MM.1S (cell line): Measurements from ENCODE around the gene TMC3.

Source experiments
- DNase-seq: peaks from one replicate; pipeline ENCODE4 v3.0.0-alpha.2; 2015
- H2AFZ ChIP-seq: fragments of 300-600 bp; sonication (generic); 2 replicates; pipeline ENCODE4 v1.6.0; 2016; ENCODE audit warnings: antibody characterized with exemption, low read length
- H3F3A ChIP-seq: fragments of 300-600 bp; sonication (generic); 2 replicates; pipeline ENCODE4 v1.6.1; 2016; ENCODE audit warnings: mild to moderate bottlenecking, antibody characterized with exemption, low read length, moderate library complexity, mixed read lengths; ENCODE audit not compliant: insufficient read depth
- H3K27ac ChIP-seq: fragments of 300-600 bp; sonication (generic); 2 replicates; pipeline ENCODE4 v1.5.1; 2016; ENCODE audit warnings: mild to moderate bottlenecking, low read length
- H3K27me3 ChIP-seq: fragments of 300-600 bp; sonication (generic); replicated peaks from 2 replicates; pipeline ENCODE4 v1.6.0; 2016; ENCODE audit warnings: low read length; ENCODE audit not compliant: insufficient read depth
- H3K36me3 ChIP-seq: fragments of 300-600 bp; sonication (generic); replicated peaks from 2 replicates; pipeline ENCODE4 v1.6.1; 2016; ENCODE audit warnings: mild to moderate bottlenecking, low read length, mixed read lengths; ENCODE audit not compliant: insufficient read depth
- H3K4me1 ChIP-seq: fragments of 300-600 bp; sonication (generic); 2 replicates; pipeline ENCODE4 v1.6.1; 2016; ENCODE audit warnings: low read length, mixed read lengths
- H3K4me2 ChIP-seq: fragments of 300-600 bp; sonication (generic); 2 replicates; pipeline ENCODE4 v1.6.0; 2016; ENCODE audit warnings: low read depth, low read length
- H3K4me3 ChIP-seq: fragments of 300-600 bp; sonication (generic); 2 replicates; pipeline ENCODE4 v1.5.1; 2016; ENCODE audit warnings: low read length, mixed read lengths
- H3K79me2 ChIP-seq: fragments of 300-600 bp; sonication (generic); 2 replicates; pipeline ENCODE4 v1.6.1; 2016; ENCODE audit warnings: mixed run types, low read length, mixed read lengths
- H3K9ac ChIP-seq: fragments of 300-600 bp; sonication (generic); 2 replicates; pipeline ENCODE4 v1.6.1; 2016; ENCODE audit warnings: low read length, mixed read lengths
- H3K9me2 ChIP-seq: fragments of 300-600 bp; sonication (generic); replicated peaks from 2 replicates; pipeline ENCODE4 v1.6.1; 2016; ENCODE audit warnings: mild to moderate bottlenecking, low read length, mixed read lengths; ENCODE audit not compliant: insufficient read depth
- H3K9me3 ChIP-seq: fragments of 300-600 bp; sonication (generic); replicated peaks from 2 replicates; pipeline ENCODE4 v1.6.1; 2016; ENCODE audit warnings: mild to moderate bottlenecking, low read length, mixed read lengths; ENCODE audit not compliant: insufficient read depth
- H4K20me1 ChIP-seq: fragments of 300-600 bp; sonication (generic); 2 replicates; pipeline ENCODE4 v1.6.1; 2016; ENCODE audit warnings: mild to moderate bottlenecking, low read length, moderate library complexity, mixed read lengths; ENCODE audit not compliant: insufficient read depth
- CTCF ChIP-seq: fragments of 300-600 bp; sonication (generic); IDR thresholded peaks from 2 replicates; pipeline ENCODE4 v1.5.1; 2016; ENCODE audit warnings: antibody characterized with exemption, low read length, mixed read lengths
- EZH2 ChIP-seq: fragments of 300-600 bp; sonication (generic); optimal IDR thresholded peaks from 2 replicates; pipeline ENCODE3; 2017; ENCODE audit warnings: low read depth, mild to moderate bottlenecking, antibody characterized with exemption, low read length, mixed read lengths
- EZH2phosphoT487 ChIP-seq: fragments of 300-600 bp; sonication (generic); IDR thresholded peaks from 2 replicates; pipeline ENCODE4 v1.6.1; 2018; ENCODE audit warnings: antibody characterized with exemption, low read length

TMC3 gene

GRCh38 chr15:81304226-81304625 is 69.8 kb downstream of the TMC3 start:
- no peak overlapping the region for H3K4me3 ChIP-seq
- no peaks in the 10 kb centered on the region for H3K9me2 ChIP-seq
- H3K9me3 ChIP-seq, result no peaks in the 10 kb centered on the region
- no peaks in the 10 kb centered on the region for H3K27me3 ChIP-seq
- no peak for DNase-seq
- peaks cover 63% of the 10 kb centered on the region for H3F3A ChIP-seq
- TF ChIP-seq EZH2phosphoT487 (no peak), CTCF (no peak)
- peaks cover 2% of the 10 kb centered on the region for H3K36me3 ChIP-seq
- H4K20me1 ChIP-seq, result no peaks in the 10 kb centered on the region
- peaks cover 78% of the 10 kb centered on the region for H3K79me2 ChIP-seq
- no peak overlapping the region for H2AFZ ChIP-seq
- no peak overlapping the region for H3K9ac ChIP-seq
- peaks cover 49% of the 10 kb centered on the region for H3K4me1 ChIP-seq
- H3K27ac ChIP-seq, result peak overlapping the region; percentile 89; the same call in 1 of the 2 replicates
- H3K4me2 ChIP-seq, result peak overlapping the region; percentile 1; the same call in 1 of the 2 replicates

- TF ChIP-seq EZH2phosphoT487 (no peak), EZH2 (no peak), CTCF (no peak)
- Histone ChIP-seq H3K9me2 (no peaks in the 10 kb centered on the region), H3K9me3 (no peaks in the 10 kb centered on the region), H4K20me1 (no peaks in the 10 kb centered on the region), H3F3A (peaks cover 63% of the 10 kb centered on the region), H3K4me2 (peak overlapping the region; percentile 84; the same call in 1 of the 2 replicates), H3K4me3 (no peak overlapping the region), H3K9ac (peak overlapping the region; percentile 37; the same call in 1 of the 2 replicates), H3K27ac (peak overlapping the region; percentile 89; the same call in 1 of the 2 replicates), H3K36me3 (peaks cover 2% of the 10 kb centered on the region), H3K27me3 (no peaks in the 10 kb centered on the region), H3K4me1 (peaks cover 49% of the 10 kb centered on the region), H3K79me2 (peaks cover 85% of the 10 kb centered on the region), H2AFZ (no peak overlapping the region)
- no peak for DNase-seq
Measured at GRCh38 chr15:81303244-81304225, 70.5 kb downstream of the TMC3 start.

DNA sequence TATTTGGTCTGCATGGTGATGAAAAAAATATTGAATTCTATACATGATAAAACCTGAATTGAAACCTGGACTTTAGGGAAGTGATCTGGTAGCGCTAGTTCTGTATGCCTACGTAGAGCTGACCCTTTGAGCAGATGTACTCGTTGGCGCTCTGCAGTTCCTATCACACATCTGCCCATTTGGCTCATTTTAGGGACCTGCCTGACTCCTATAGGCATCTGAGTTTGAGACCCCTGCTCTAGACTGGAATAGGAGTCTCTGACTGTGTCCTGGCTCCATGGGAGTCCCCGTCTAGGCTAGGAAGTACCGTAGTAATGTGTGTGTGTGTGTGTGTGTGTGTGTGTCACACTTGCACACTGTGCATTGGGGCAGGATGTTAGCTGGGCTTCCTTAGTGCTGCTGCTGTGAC is 71.3 kb downstream of the TMC3 start:
- Histone ChIP-seq H4K20me1 (no peaks in the 10 kb centered on the region), H3K9me2 (no peaks in the 10 kb centered on the region), H3K27me3 (no peaks in the 10 kb centered on the region), H3K4me2 (peak overlapping the region; percentile 84), H3K4me3 (peak overlapping the region; percentile 77), H3K9me3 (no peaks in the 10 kb centered on the region), H3K27ac (peak overlapping the region; percentile 89; the same call in 1 of the 2 replicates), H3K36me3 (peaks cover 2% of the 10 kb centered on the region), H3K79me2 (peaks cover 94% of the 10 kb centered on the region), H3K9ac (peak overlapping the region; percentile 37; the same call in 1 of the 2 replicates), H3K4me1 (peaks cover 54% of the 10 kb centered on the region), H3F3A (peaks cover 59% of the 10 kb centered on the region), H2AFZ (no peak overlapping the region)
- TF ChIP-seq CTCF, result no peak
- no peak for TF ChIP-seq EZH2phosphoT487
- TF ChIP-seq EZH2, result no peak
- DNase-seq, result peak; percentile 5
